HUES48 (cell line): ENCODE measurements around the gene USP43.

Experiments
- H3K27ac ChIP-seq: one replicate; pipeline ENCODE4 v1.7.0; 2013; ENCODE audit warnings: low read depth, low read length, inconsistent platforms
- H3K27me3 ChIP-seq: 2 replicates; pipeline ENCODE4 v1.6.1; 2013; ENCODE audit warnings: mild to moderate bottlenecking, low read length; ENCODE audit not compliant: control insufficient read depth, insufficient read depth
- H3K36me3 ChIP-seq: 2 replicates; pipeline ENCODE4 v1.6.1; 2013; ENCODE audit warnings: low read length; ENCODE audit not compliant: control insufficient read depth, insufficient read depth
- H3K4me1 ChIP-seq: 2 replicates; pipeline ENCODE4 v1.6.1; 2013; ENCODE audit warnings: mild to moderate bottlenecking, low read length; ENCODE audit not compliant: control insufficient read depth, insufficient read depth
- H3K4me3 ChIP-seq: 2 replicates; pipeline ENCODE4 v1.5.1; 2013; ENCODE audit warnings: mild to moderate bottlenecking, low read depth, low read length
- H3K9ac ChIP-seq: 2 replicates; pipeline ENCODE4 v1.6.1; 2013; ENCODE audit warnings: mild to moderate bottlenecking, low read depth, low read length, moderate library complexity
- H3K9me3 ChIP-seq: 2 replicates; pipeline ENCODE4 v1.6.1; 2013; ENCODE audit warnings: low read length; ENCODE audit not compliant: control insufficient read depth, insufficient read depth

Gene USP43

GRCh38 chr17:9755083-9755482 is 109.8 kb downstream of the USP43 start:
- H3K9ac ChIP-seq = no peak overlapping the region
- H3K4me1 ChIP-seq = no peaks in the 10 kb centered on the region
- H3K4me3 ChIP-seq = no peak overlapping the region
- no peaks in the 10 kb centered on the region for H3K36me3 ChIP-seq
- H3K9me3 ChIP-seq = no peaks in the 10 kb centered on the region
- H3K27ac ChIP-seq = no peak overlapping the region
- H3K27me3 ChIP-seq = no peaks in the 10 kb centered on the region

GRCh38 chr17:9760266-9760665 is 114.9 kb downstream of the USP43 start:
- H3K27ac ChIP-seq = no peak overlapping the region

GRCh38 chr17:9763643-9764042 is 118.3 kb downstream of the USP43 start:
- no peaks in the 10 kb centered on the region for H3K4me1 ChIP-seq
- no peak overlapping the region for H3K27ac ChIP-seq
- no peak overlapping the region for H3K9ac ChIP-seq
- no peaks in the 10 kb centered on the region for H3K9me3 ChIP-seq
- H3K27me3 ChIP-seq = no peaks in the 10 kb centered on the region
- H3K4me3 ChIP-seq = no peak overlapping the region
- H3K36me3 ChIP-seq = no peaks in the 10 kb centered on the region

More at GRCh38 chr17:9760266-9760665, 114.9 kb downstream of the USP43 start:
- Histone ChIP-seq H3K9ac (no peak overlapping the region), H3K4me1 (no peaks in the 10 kb centered on the region), H3K36me3 (no peaks in the 10 kb centered on the region), H3K9me3 (no peaks in the 10 kb centered on the region), H3K4me3 (no peak overlapping the region), H3K27me3 (no peaks in the 10 kb centered on the region)

GRCh38 chr17:9765322-9765721 is 120.0 kb downstream of the USP43 start:
- Histone ChIP-seq H3K4me1 (no peaks in the 10 kb centered on the region), H3K4me3 (no peak overlapping the region), H3K27ac (no peak overlapping the region), H3K9ac (no peak overlapping the region), H3K36me3 (no peaks in the 10 kb centered on the region), H3K27me3 (no peaks in the 10 kb centered on the region), H3K9me3 (no peaks in the 10 kb centered on the region)

GRCh38 chr17:9766970-9767369 is 121.7 kb downstream of the USP43 start:
- Histone ChIP-seq H3K4me3 (no peak overlapping the region), H3K4me1 (no peaks in the 10 kb centered on the region), H3K27ac (no peak overlapping the region), H3K9ac (no peak overlapping the region), H3K9me3 (no peaks in the 10 kb centered on the region), H3K27me3 (no peaks in the 10 kb centered on the region), H3K36me3 (no peaks in the 10 kb centered on the region)

GRCh38 chr17:9767432-9767991 is 122.2 kb downstream of the USP43 start:
- no peaks in the 10 kb centered on the region for H3K9me3 ChIP-seq
- H3K9ac ChIP-seq = no peak overlapping the region
- H3K4me3 ChIP-seq = no peak overlapping the region
- no peaks in the 10 kb centered on the region for H3K4me1 ChIP-seq
- H3K27me3 ChIP-seq = no peaks in the 10 kb centered on the region
- no peak overlapping the region for H3K27ac ChIP-seq
- no peaks in the 10 kb centered on the region for H3K36me3 ChIP-seq

- no peak overlapping the region for H3K27ac ChIP-seq
- no peaks in the 10 kb centered on the region for H3K4me1 ChIP-seq
- H3K9me3 ChIP-seq = no peaks in the 10 kb centered on the region
- no peaks in the 10 kb centered on the region for H3K36me3 ChIP-seq
- no peak overlapping the region for H3K4me3 ChIP-seq
- H3K27me3 ChIP-seq = no peaks in the 10 kb centered on the region
- no peak overlapping the region for H3K9ac ChIP-seq
Measured at GRCh38 chr17:9768381-9768934, 123.1 kb downstream of the USP43 start.

- Histone ChIP-seq H3K27me3 (no peaks in the 10 kb centered on the region), H3K4me3 (no peak overlapping the region), H3K36me3 (no peaks in the 10 kb centered on the region), H3K27ac (no peak overlapping the region), H3K4me1 (no peaks in the 10 kb centered on the region), H3K9me3 (no peaks in the 10 kb centered on the region), H3K9ac (no peak overlapping the region)
Measured at GRCh38 chr17:9769036-9769695, 123.8 kb downstream of the USP43 start.

- no peaks in the 10 kb centered on the region for H3K9me3 ChIP-seq
- H3K27ac ChIP-seq = no peak overlapping the region
- H3K27me3 ChIP-seq = no peaks in the 10 kb centered on the region
- no peak overlapping the region for H3K9ac ChIP-seq
- H3K4me3 ChIP-seq = no peak overlapping the region
- no peaks in the 10 kb centered on the region for H3K36me3 ChIP-seq
- no peaks in the 10 kb centered on the region for H3K4me1 ChIP-seq
Measured at GRCh38 chr17:9771465-9771864, 126.1 kb downstream of the USP43 start.

GRCh38 chr17:9772658-9773057 is 127.3 kb downstream of the USP43 start:
- Histone ChIP-seq H3K36me3 (no peaks in the 10 kb centered on the region), H3K4me1 (no peaks in the 10 kb centered on the region), H3K27me3 (no peaks in the 10 kb centered on the region), H3K9ac (no peak overlapping the region), H3K9me3 (no peaks in the 10 kb centered on the region), H3K27ac (no peak overlapping the region), H3K4me3 (no peak overlapping the region)

GRCh38 chr17:9776911-9777310 is 131.6 kb downstream of the USP43 start:
- Histone ChIP-seq H3K9ac (no peak overlapping the region), H3K27ac (no peak overlapping the region), H3K36me3 (no peaks in the 10 kb centered on the region), H3K9me3 (no peaks in the 10 kb centered on the region), H3K4me1 (no peaks in the 10 kb centered on the region), H3K4me3 (no peak overlapping the region), H3K27me3 (no peaks in the 10 kb centered on the region)
